K562 (cell line): ENCODE data around the gene RNMT. TPM values are rescaled to one million over a fixed set of nuclear protein-coding genes. Genes with fewer than 3 reads are reported as not detected.

ENCODE experiments used
- ATAC-seq: fragments of 200-7000 bp; cut with Tn5 transposase; 3 replicates; pipeline ENCODE4 v1.9.1; 2020; ENCODE audit warnings: moderate library complexity
- BruUV-seq: library from RNA; stranded (reverse); fragments of 400-500 nt; replicated peaks from 2 replicates; lab custom pipeline; 2021; lab: Mats Ljungman, UMichigan
- CTCF ChIA-PET: fragments of 300-600 bp; formaldehyde crosslinking; extraction: SDS; loops from one replicate; lab custom pipeline; 2021; ENCODE audit warnings: low intra/inter-chr PET ratio; lab: Yijun Ruan, JAX
- POLR2A ChIA-PET: fragments of 300-600, 350-650 bp; sonication (Branson Sonifier 250); formaldehyde crosslinking; extraction: SDS; loops from one replicate; lab custom pipeline; 2021; ENCODE audit warnings: antibody characterized with exemption, inconsistent platforms; lab: Yijun Ruan, JAX
- DNase-seq, 4 experiments: peaks; one replicate each; pipeline versions ENCODE4 v3.0.0 to v3.0.0-alpha.2; 2011 to 2018; ENCODE audit warnings: low spot score in 3 of 4, mixed read lengths in 3 of 4; ENCODE audit errors: extremely low read depth in 1 of 4
- FAIRE-seq: peaks from 2 replicates; lab custom pipeline; 2011; peaks lifted over from hg19 to GRCh38; lab: Jason Lieb, UNC
- H2AFZ ChIP-seq: 2 replicates; pipeline ENCODE4 v1.6.0; 2011; ENCODE audit warnings: low read depth, low read length, control low read depth, inconsistent platforms
- H3K27ac ChIP-seq: fragments of 200-600 bp; 3 replicates; pipeline ENCODE4 v1.8.0; 2011; ENCODE audit warnings: low read depth, mild to moderate bottlenecking, control low read depth, inconsistent platforms, low read length, moderate library complexity, mixed read lengths; ENCODE audit errors: extremely low read depth
- H3K27me3 ChIP-seq, 2 experiments: fragments of 300-600 bp in 1 of 2; 2 replicates in 1 of 2; 3 replicates in 1 of 2; pipeline versions ENCODE4 v1.6.0 to v1.8.0; 2011; ENCODE audit warnings: inconsistent platforms in 2 of 2, low read length in 2 of 2, mild to moderate bottlenecking in 1 of 2, mixed read lengths in 1 of 2, moderate library complexity in 1 of 2; ENCODE audit not compliant: control insufficient read depth in 2 of 2, insufficient read depth in 2 of 2
- H3K36me3 ChIP-seq: fragments of 300-600 bp; 3 replicates; pipeline ENCODE4 v1.8.0; 2011; ENCODE audit warnings: mild to moderate bottlenecking, low read length, inconsistent platforms; ENCODE audit not compliant: control insufficient read depth, insufficient read depth
- H3K4me1 ChIP-seq, 2 experiments: fragments of 200-600 bp in 1 of 2; replicated peaks in 1 of 2; 2 replicates in 1 of 2; 3 replicates in 1 of 2; pipeline versions ENCODE4 v1.5.1 to v1.8.0; 2011; ENCODE audit warnings: inconsistent platforms in 2 of 2, low read length in 2 of 2, mild to moderate bottlenecking in 1 of 2, mixed read lengths in 1 of 2, moderate library complexity in 1 of 2; ENCODE audit not compliant: control insufficient read depth in 2 of 2, insufficient read depth in 2 of 2
- H3K4me2 ChIP-seq: 2 replicates; pipeline ENCODE4 v1.6.1; 2011; ENCODE audit warnings: low read length, control low read depth, inconsistent platforms, mixed read lengths; ENCODE audit not compliant: insufficient read depth
- H3K4me3 ChIP-seq: fragments of 200-600 bp; sonication (generic), shearing (Covaris generic); 2 replicates; pipeline ENCODE4 v1.5.1; 2016; ENCODE audit warnings: control low read depth, inconsistent platforms
- H3K79me2 ChIP-seq: fragments of 200-600 bp; 3 replicates; pipeline ENCODE4 v1.8.0; 2011; ENCODE audit warnings: low read length, inconsistent platforms; ENCODE audit not compliant: control insufficient read depth, insufficient read depth
- H3K9ac ChIP-seq, 2 experiments: 2 replicates each; pipeline versions ENCODE4 v1.6.0 to v1.6.1; 2011; ENCODE audit warnings: low read depth in 2 of 2, low read length in 2 of 2, control low read depth in 1 of 2, inconsistent platforms in 1 of 2, mild to moderate bottlenecking in 1 of 2, mixed read lengths in 1 of 2; ENCODE audit not compliant: insufficient read depth in 1 of 2
- H3K9me1 ChIP-seq: one replicate; pipeline ENCODE4 v1.6.0; 2011; ENCODE audit warnings: inconsistent platforms, mild to moderate bottlenecking, low read length, moderate library complexity; ENCODE audit not compliant: control insufficient read depth, insufficient read depth
- H3K9me3 ChIP-seq: replicated peaks from 2 replicates; pipeline ENCODE4 v1.5.1; 2011; ENCODE audit warnings: low read depth, low read length, inconsistent platforms; ENCODE audit not compliant: control insufficient read depth, insufficient read depth
- H4K20me1 ChIP-seq: replicated peaks from 2 replicates; pipeline ENCODE4 v1.6.1; 2011; ENCODE audit warnings: low read length, inconsistent platforms, mixed read lengths; ENCODE audit not compliant: control insufficient read depth, insufficient read depth
- DPF2 ChIP-seq: fragments of 450-650 bp; IDR thresholded peaks from 2 replicates; pipeline ENCODE4 v1.6.1; 2016
- ELK3 ChIP-seq: fragments of 450-650 bp; formaldehyde crosslinking; IDR thresholded peaks from 2 replicates; pipeline ENCODE4 v1.4.0; 2020; ENCODE audit warnings: mild to moderate bottlenecking
- ETV1 ChIP-seq: fragments of 450-650 bp; conservative IDR thresholded peaks from 2 replicates; pipeline ENCODE4 v1.6.1; 2016; ENCODE audit warnings: missing genetic modification characterization, control low read depth, low read depth, missing compliant biosample characterization
- GATA2 ChIP-seq: sonication (generic); formaldehyde crosslinking; IDR thresholded peaks from 2 replicates; pipeline ENCODE4 v1.4.0; 2020; ENCODE audit warnings: mild to moderate bottlenecking, missing genetic modification reagents
- KDM2B ChIP-seq: fragments of 250-450 bp; sonication (Bioruptor Pico); IDR thresholded peaks from 2 replicates; pipeline ENCODE4 v1.8.0; 2021; ENCODE audit warnings: mild to moderate bottlenecking, moderate library complexity
- NR1H2 ChIP-seq: sonication (generic); formaldehyde crosslinking; IDR thresholded peaks from 2 replicates; pipeline ENCODE4 v1.4.0; 2020; ENCODE audit warnings: mild to moderate bottlenecking, missing genetic modification reagents
- PML ChIP-seq: IDR thresholded peaks from 2 replicates; pipeline ENCODE4 v1.6.1; 2012; ENCODE audit warnings: low read length, inconsistent platforms
- PRMT5 ChIP-seq: sonication (generic); formaldehyde crosslinking; IDR thresholded peaks from 2 replicates; pipeline ENCODE4 v1.5.0; 2020; ENCODE audit warnings: missing genetic modification reagents
- RREB1 ChIP-seq: fragments of 250-450 bp; sonication (Bioruptor Pico); IDR thresholded peaks from 2 replicates; pipeline ENCODE4 v1.4.0; 2020
- SMAD2 ChIP-seq: fragments of 150-350 bp; IDR thresholded peaks from 2 replicates; pipeline ENCODE4 v1.6.1; 2014; ENCODE audit warnings: low read depth, mild to moderate bottlenecking, low read length
- SUPT5H ChIP-seq: fragments of 450-650 bp; IDR thresholded peaks from 2 replicates; pipeline ENCODE4 v1.6.1; 2016
- ZNF12 ChIP-seq: sonication (generic); formaldehyde crosslinking; IDR thresholded peaks from 2 replicates; pipeline ENCODE4 v1.4.0; 2020; ENCODE audit warnings: mild to moderate bottlenecking, missing genetic modification reagents
- ZNF239 ChIP-seq: fragments of 250-450 bp; sonication (Bioruptor Pico); IDR thresholded peaks from 2 replicates; pipeline ENCODE4 v1.4.0; 2020; ENCODE audit warnings: mild to moderate bottlenecking
- ZNF764 ChIP-seq: fragments of 250-450 bp; sonication (Bioruptor Pico); IDR thresholded peaks from 2 replicates; pipeline ENCODE4 v1.4.0; 2020; ENCODE audit warnings: low read depth, mild to moderate bottlenecking, moderate library complexity
- ZNF785 ChIP-seq: fragments of 250-450 bp; sonication (Bioruptor Pico); IDR thresholded peaks from 2 replicates; pipeline ENCODE4 v1.4.0; 2020; ENCODE audit warnings: mild to moderate bottlenecking
- WGBS: fragments of 100-300 bp; shearing (Covaris generic); methylation state at CpG from one replicate; pipeline ENCODE4 v1.1.6; 2016; ENCODE audit warnings: low coverage, mixed read lengths; ENCODE audit not compliant: insufficient coverage; ENCODE audit errors: missing lambda C conversion rate; 5-methylcytosine and 5-hydroxymethylcytosine counted together
- in situ Hi-C: fragments of 300-500 bp; cut with MboI; formaldehyde crosslinking; loops from 4 replicates; pipeline ENCODE4 v1.15.0; 2018; ENCODE audit warnings: inconsistent platforms, mixed read lengths
- intact Hi-C: fragments of 100-400 bp; cut with micrococcal nuclease; formaldehyde crosslinking; loops from 2 replicates; pipeline ENCODE4 v1.14.2; 2022
- polyA plus RNA-seq, 8 experiments: library from polyadenylated mRNA; depleted of rRNA in 4 of 8; stranded (reverse) in 5 of 8; unstranded in 3 of 8; fragments of >200 nt; fragmentation: Nextera tagmentation in 2 of 8; fragmentation: Illumina TruSeq in 1 of 8; extraction: Ambion mirVana in 2 of 8; extraction: Trizol in 1 of 8; gene quantifications; 2 replicates each; pipeline versions ENCODE4 v1.2.1 to v1.2.3, GENCODE V29; 2011 to 2014; ENCODE audit warnings: inconsistent platforms in 1 of 8, missing spikeins in 1 of 8
- total RNA-seq, 7 experiments: library from RNA; depleted of rRNA in 6 of 7; stranded (reverse); fragments of >200 nt in 6 of 7; fragmentation: Illumina TruSeq in 2 of 7; extraction: Trizol in 2 of 7; gene quantifications; 2 replicates each; pipeline versions ENCODE4 v1.2.1 to v1.2.3, GENCODE V29; 2011 to 2021; ENCODE audit warnings: low replicate concordance in 1 of 7
- TF ChIP-seq, protein P1 (sequence below), 3 experiments: IDR thresholded peaks in 2 of 3; conservative IDR thresholded peaks in 1 of 3; 2 replicates each; pipeline ENCODE4 v1.5.1; 2011 to 2012; ENCODE audit warnings: low read length in 3 of 3, mild to moderate bottlenecking in 3 of 3, control low read depth in 2 of 3, improper control_type of control experiment in 1 of 3, inconsistent platforms in 1 of 3, low read depth in 1 of 3, mixed read lengths in 1 of 3, moderate library complexity in 1 of 3; ENCODE audit not compliant: insufficient read depth in 2 of 3

RNMT gene
- total and polyA plus RNA-seq, 9 of the 15 experiments (the other 6 are each of a cell fraction or from before 2014, with no cell fraction given), result 20.2 to 63.4 (median 34.1) TPM

DNA sequence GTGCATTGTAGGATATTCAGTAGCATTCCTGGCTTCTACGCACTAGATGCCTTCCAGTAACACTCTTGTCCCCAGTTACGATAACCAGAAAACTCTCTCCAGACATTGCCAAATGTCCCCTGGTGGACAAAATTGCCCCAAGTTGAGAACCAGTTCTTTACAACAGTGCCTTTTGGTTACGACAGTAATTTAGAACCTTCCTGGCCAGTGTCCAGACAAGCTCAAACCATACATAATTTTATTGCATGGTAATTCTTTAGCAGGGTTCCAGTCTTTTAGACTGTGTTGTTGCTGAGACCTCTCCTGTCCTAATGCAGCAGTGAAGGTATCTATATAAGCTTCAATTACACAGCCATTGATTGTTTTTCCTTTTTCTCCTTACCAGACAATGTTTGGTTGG is 20.2 kb downstream of the RNMT start:
- no peaks in the 10 kb centered on the region for H3K4me1 ChIP-seq
- FAIRE-seq (no peak), DNase-seq (no peak), ATAC-seq (no peak; the same call in 2 of the 3 replicates)
- POLR2A ChIA-PET, result no interaction called here
- no peaks in the 10 kb centered on the region for H3K79me2 ChIP-seq
- H3K4me2 ChIP-seq, result no peak overlapping the region
- no peaks in the 10 kb centered on the region for H3K9me3 ChIP-seq
- peaks cover 3% of the 10 kb centered on the region for H3K9me1 ChIP-seq
- BruUV-seq, result no TSS peak
- H2AFZ ChIP-seq, result no peak overlapping the region
- peaks cover 75% of the 10 kb centered on the region for H3K36me3 ChIP-seq
- H3K4me3 ChIP-seq, result no peak overlapping the region
- no peaks in the 10 kb centered on the region for H3K27me3 ChIP-seq
- TF ChIP-seq ETV1 (tag) (no peak), SUPT5H (no peak), ZNF239 (CRISPR knock-in tag) (no peak), PRMT5 (CRISPR knock-in tag) (no peak), ZNF764 (CRISPR knock-in tag) (no peak), KDM2B (CRISPR knock-in tag) (no peak), ZNF12 (no peak), RREB1 (CRISPR knock-in tag) (no peak), NR1H2 (CRISPR knock-in tag) (no peak), SMAD2 (no peak), DPF2 (no peak), PML (no peak), ELK3 (CRISPR knock-in tag) (no peak), GATA2 (no peak), ZNF785 (CRISPR knock-in tag) (no peak)
- TF ChIP-seq, protein P1, sequence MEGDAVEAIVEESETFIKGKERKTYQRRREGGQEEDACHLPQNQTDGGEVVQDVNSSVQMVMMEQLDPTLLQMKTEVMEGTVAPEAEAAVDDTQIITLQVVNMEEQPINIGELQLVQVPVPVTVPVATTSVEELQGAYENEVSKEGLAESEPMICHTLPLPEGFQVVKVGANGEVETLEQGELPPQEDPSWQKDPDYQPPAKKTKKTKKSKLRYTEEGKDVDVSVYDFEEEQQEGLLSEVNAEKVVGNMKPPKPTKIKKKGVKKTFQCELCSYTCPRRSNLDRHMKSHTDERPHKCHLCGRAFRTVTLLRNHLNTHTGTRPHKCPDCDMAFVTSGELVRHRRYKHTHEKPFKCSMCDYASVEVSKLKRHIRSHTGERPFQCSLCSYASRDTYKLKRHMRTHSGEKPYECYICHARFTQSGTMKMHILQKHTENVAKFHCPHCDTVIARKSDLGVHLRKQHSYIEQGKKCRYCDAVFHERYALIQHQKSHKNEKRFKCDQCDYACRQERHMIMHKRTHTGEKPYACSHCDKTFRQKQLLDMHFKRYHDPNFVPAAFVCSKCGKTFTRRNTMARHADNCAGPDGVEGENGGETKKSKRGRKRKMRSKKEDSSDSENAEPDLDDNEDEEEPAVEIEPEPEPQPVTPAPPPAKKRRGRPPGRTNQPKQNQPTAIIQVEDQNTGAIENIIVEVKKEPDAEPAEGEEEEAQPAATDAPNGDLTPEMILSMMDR (IDR thresholded peaks at IDR 0.05 in 2 of 3, conservative IDR thresholded peaks at IDR 0.05 in 1 of 3; ENCODE audit: insufficient read depth in 2 of 3, low read depth in 1 of 3, low read length in 3 of 3), result no peak
- in situ Hi-C loops (no loop called here), intact Hi-C loops (no loop called here)
- WGBS, result 95% methylated on average over 3 of the region's 3 CpGs
- no peak overlapping the region for H3K27ac ChIP-seq
- H4K20me1 ChIP-seq, result no peaks in the 10 kb centered on the region; the same call in 1 of the 2 replicates
- no peak overlapping the region for H3K9ac ChIP-seq
- CTCF ChIA-PET, result no interaction called here
